VCaP (cell line): ENCODE measurements around the gene RIF1.

ENCODE experiments used
- H3K27ac ChIP-seq: fragments of 450-650 bp; 2 replicates; pipeline ENCODE4 v1.5.1; 2017
- CTCF ChIP-seq: fragments of 450-650 bp; conservative IDR thresholded peaks from 2 replicates; pipeline ENCODE4 v1.5.1; 2017; ENCODE audit warnings: mild to moderate bottlenecking, moderate library complexity

RIF1 gene

GRCh38 chr2:151475071-151475470, 65.4 kb downstream of the RIF1 start:
- TF ChIP-seq CTCF = no peak

GRCh38 chr2:151476287-151476686, 66.6 kb downstream of the RIF1 start:
- H3K27ac ChIP-seq = no peak overlapping the region
- no peak for TF ChIP-seq CTCF

More at GRCh38 chr2:151475071-151475470, 65.4 kb downstream of the RIF1 start:
- no peak overlapping the region for H3K27ac ChIP-seq

GRCh38 chr2:151478011-151478410, 68.3 kb downstream of the RIF1 start:
- no peak overlapping the region for H3K27ac ChIP-seq

GRCh38 chr2:151481744-151482143, 72.0 kb downstream of the RIF1 start:
- TF ChIP-seq CTCF = no peak

More at GRCh38 chr2:151478011-151478410, 68.3 kb downstream of the RIF1 start:
- no peak for TF ChIP-seq CTCF

GRCh38 chr2:151482171-151482725, 72.5 kb downstream of the RIF1 start:
- no peak for TF ChIP-seq CTCF
- no peak overlapping the region for H3K27ac ChIP-seq

More at GRCh38 chr2:151481744-151482143, 72.0 kb downstream of the RIF1 start:
- no peak overlapping the region for H3K27ac ChIP-seq

GRCh38 chr2:151483546-151483945, 73.8 kb downstream of the RIF1 start:
- no peak overlapping the region for H3K27ac ChIP-seq
- no peak for TF ChIP-seq CTCF

GRCh38 chr2:151484100-151484499, 74.4 kb downstream of the RIF1 start:
- TF ChIP-seq CTCF = no peak
- no peak overlapping the region for H3K27ac ChIP-seq
